Measurements from ENCODE around the gene RPS5. TPM values are rescaled to one million over a fixed set of nuclear protein-coding genes. Genes with fewer than 3 reads are reported as not detected.
A peak's percentile ranks its signal among the peaks of the same experiment; 100 is the strongest.
"Not testable (repeated sequence)": the region's sequence is repeated elsewhere in the genome, so short reads cannot be mapped to it uniquely, and the experiment has no call there.

RPS5 gene
- total RNA-seq, 1 donor from 2014 or later: 311 TPM

DNA sequence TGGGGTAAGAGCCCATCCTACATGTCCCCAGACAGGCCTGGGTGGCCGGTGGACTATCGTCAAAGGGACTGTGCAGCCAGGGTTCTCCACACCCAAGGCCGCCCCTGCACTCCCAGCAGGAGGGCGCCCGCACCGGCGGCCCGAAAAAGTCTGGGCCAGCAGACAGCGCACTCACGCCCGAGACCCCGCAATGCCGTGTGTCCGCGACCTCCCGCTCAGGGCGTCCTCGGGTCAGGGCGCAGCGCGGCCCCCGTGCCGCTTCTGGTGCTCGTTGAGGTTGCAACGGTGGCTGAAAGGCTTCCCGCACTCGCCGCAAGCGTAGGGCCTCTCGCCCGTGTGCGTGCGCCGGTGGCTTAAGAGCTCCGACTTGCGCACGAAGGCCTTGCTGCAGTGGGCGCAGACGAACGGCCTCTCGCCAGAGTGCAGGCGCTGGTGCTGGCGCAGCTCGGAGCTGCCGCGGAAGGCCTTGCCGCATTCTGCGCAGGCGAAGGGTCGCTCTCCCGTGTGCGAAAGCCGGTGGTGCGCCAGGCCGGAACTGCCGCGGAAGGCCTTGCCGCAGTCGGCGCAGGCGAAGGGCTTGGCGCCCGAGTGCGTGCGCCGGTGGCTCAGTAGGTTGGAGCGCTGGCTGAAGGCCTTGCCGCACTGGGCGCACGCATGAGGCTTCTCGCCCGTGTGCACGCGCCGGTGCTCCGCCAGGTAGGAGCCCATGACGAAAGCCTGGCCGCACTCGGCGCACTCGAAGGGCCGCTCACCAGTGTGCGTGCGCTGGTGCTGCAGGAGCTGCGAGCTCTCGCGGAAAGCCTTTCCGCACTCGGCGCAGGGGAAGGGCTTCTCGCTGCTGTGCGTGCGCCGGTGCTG is 30.9 kb upstream of the RPS5 start:
- ATAC-seq (no peak), DNase-seq (ENCODE audit: low spot score) (no peak)

DNA sequence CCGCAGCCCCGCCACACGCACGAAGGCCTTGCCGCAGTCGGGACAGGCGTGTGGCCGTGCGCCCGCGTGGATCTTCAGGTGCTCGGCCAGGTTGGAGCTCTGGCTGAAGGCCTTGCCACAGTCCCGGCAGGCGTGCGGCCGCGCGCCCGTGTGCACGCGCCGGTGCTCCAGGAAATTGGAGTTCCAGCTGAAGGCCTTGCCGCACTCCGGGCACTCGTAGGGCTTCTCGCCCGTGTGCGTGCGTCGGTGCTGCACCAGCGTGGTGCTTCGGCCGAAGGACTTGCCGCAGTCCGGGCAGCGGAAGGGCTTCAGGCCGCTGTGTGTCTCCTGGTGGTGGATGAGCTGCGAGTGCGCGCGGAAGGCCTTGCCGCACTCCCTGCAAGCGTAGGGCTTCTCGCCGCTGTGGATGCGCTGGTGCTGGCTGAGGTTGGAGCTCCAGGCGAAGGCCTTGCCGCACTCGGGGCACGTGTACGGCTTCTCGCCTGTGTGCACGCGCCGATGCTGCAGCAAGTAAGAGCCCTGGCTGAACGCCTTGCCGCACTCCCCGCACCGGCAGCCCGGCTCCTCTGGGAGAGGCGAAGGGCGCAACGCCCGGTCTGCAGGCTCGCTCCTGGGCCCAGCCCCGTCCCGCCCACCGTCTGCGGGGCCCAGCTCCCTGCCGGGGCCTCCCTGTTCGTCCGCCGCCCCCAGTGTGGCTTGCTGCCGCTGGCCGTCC is 30.1 kb upstream of the RPS5 start:
- DNase-seq (ENCODE audit: low spot score): no peak
- ATAC-seq: no peak

DNA sequence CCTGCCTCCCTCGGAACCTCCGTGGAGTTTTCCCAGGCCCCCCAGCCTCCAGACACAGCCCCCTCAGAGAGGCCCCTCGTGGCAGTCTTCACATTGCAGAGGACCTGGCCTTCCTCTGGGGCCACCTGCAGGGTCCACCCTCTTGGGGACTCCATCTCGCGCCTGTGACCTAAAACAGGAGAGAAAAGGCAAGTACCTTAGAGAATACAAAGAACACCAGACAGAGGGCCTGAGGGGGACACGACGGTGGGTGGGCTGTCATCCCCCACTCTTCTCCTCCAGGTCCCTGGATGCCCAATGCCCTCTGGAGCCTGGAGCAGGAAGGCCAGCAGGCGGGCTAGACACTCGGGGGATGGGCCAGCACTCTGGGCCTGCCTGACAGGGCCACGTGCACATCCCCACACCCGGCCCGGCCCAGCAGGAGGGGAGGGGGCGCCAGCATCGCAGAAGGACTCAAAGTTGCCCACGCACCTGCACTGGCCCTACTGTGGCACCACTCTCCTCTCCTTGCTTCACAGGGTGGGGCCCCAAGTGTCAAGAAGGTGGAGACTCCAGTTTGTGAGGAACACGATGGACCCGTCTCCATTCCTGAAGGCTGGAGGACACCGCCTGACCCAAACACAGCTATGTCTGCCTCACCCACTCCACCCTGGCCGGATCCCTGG is 29.5 kb upstream of the RPS5 start:
- ATAC-seq: no peak
- DNase-seq (ENCODE audit: low spot score): no peak

DNA sequence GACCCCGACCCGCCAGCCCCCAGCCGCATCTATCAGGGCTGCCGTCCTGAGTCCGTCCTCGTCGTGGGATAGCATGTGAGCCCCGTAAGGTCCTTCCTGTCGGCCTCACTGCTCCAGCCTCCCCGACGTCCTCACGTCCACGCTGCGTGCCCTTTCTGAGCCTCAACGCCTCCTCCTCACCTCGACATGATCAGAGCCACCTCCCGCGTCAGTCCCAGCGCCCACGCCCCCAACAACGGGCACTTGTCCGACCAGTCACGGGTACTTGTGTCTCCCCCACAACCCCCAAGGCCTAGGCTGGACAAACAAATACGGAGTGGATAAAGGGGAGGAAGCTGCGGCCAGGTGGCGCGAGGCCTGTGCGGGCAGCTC is 25.2 kb upstream of the RPS5 start:
- peak; percentile 41 for ATAC-seq
- DNase-seq (ENCODE audit: low spot score): no peak

DNA sequence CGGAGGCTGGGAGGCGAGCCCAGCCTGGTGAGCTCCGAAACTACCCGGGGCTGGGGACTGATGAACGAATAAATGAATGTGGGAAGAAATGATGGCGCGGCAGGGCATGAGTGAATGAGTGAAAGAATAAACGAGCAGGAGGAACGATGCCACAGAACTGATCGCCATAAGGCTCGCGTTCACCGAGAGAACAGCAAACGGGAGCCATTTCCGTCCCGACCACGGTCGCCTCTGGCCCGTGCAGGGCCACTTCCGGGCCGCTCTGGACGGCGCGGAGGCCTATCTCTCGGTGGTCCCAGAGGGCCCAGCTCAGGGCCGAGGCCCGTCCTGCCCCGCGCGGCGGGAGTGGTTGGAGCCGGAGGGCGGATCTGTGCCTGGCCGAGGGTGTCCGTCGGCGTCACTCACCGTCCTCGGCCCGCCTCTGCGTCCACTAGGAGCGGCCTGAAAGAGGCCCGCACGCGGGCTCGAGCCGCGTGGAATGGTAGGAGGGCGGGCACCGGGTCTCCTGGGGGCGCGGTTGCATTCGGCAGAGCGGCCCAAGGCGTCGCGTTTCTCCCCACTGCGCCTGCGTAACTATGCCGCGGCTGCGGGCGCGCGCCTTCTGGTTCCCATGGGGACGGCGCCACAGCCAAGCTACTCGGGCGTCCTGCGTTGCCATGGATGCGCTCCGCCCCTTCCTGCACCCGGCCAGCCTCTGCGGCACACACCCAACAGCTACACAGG is 24.6 kb upstream of the RPS5 start, which contains the start of gene ZNF497:
TSS of gene ZNF497 (minus strand) at position 480 of the 723 bp plus-strand sequence. CDS start 5,116 bp downstream, outside the sequence.
- DNase-seq (ENCODE audit: low spot score) (peak; percentile 99), ATAC-seq (peak; percentile 92)

DNA sequence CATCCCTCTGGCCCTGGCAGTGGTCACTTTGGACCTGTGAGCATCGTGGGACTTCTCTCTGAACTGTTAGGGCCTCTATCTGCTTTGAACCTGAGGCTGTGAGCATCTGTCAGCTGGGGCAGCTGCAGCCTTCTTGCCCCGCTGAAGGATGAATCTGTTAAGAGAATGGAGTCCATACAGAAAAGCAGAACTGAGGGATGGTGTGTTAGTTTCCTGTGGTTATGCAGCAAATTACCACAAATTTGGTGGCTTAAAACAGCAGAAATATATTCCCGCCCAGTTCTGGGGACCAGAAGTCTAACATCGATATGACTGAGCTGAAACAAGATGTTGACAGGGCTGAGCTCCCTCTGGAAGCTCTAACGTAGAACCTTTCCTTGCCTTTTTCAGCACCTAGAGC is 22.9 kb upstream of the RPS5 start:
- ATAC-seq (no peak), DNase-seq (ENCODE audit: low spot score) (no peak)

DNA sequence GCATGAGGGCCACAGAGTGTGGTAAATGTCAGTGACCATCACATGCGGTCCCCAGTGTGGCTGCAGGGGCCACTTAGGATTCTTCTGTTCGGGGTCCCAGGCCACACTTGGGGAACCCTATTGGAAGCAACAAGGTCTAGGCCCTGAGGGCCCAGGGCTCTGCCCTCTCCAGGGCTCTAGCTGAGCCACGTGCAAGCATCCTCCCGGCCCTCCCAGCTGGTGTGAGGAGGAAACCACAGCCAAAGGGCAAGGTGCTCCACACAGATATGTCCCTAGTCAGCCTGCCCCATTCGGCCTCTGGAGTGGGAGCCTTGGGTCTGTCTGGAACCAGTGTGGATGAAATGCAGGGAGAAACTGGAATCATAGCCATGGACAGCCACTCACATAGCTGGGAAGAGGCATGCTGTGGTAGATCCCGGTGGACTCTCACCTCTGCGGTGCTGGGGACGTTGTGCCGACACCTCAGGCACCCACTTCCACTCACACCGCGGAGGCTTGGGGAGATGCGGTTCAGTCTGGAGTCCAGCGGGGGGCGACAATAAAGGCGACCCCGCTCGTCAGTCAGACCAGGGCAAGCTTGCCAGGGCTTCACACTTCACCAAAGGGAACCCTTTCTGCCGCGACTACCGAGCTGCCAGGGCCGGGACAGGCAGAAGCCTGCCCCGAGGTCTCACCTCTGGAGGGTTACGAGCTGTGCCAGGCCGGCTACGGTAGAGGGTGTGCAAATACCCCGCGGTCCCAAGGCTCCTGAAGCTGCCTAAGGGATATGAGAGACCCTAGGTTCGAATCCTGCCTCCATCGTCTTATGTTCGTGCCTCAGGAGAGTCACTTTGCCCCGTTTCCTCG is 20.3 kb upstream of the RPS5 start:
- no peak for DNase-seq (ENCODE audit: low spot score)
- ATAC-seq: no peak

DNA sequence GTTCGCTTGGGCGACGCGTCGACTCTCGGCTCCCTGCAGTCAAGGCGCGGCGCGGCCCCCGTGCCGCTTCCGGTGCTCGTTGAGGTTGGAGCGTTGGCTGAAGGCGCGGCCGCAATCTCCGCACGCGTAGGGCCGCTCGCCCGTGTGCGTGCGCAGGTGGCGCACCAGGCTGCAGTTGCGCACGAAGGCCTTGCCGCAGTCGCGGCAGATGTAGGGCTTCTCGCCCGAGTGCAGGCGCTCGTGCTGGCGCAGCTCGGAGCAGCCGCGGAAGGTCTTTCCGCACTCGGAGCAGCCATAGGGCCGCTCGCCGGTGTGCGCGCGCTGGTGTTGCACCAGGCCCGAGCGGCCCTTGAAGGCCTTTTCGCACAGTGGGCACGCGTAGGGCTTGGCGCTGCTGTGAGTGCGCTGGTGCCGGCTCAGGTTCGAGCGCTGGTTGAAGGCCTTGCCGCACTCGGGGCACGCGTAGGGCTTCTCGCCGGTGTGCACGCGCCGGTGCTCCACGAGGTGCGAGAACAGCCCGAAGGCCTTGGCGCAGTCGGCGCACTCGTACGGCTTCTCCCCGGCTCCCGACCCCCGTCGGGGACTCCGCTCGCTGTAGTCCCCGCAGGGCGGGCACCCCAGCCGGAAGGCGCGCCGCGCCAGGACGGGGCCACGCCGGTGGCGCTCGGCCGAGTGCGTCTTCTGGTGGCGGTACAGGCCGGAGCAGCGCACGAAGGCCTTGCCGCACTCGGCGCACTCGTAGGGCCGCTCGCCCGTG is 19.2 kb upstream of the RPS5 start:
- DNase-seq (ENCODE audit: low spot score): no peak
- ATAC-seq: no peak

DNA sequence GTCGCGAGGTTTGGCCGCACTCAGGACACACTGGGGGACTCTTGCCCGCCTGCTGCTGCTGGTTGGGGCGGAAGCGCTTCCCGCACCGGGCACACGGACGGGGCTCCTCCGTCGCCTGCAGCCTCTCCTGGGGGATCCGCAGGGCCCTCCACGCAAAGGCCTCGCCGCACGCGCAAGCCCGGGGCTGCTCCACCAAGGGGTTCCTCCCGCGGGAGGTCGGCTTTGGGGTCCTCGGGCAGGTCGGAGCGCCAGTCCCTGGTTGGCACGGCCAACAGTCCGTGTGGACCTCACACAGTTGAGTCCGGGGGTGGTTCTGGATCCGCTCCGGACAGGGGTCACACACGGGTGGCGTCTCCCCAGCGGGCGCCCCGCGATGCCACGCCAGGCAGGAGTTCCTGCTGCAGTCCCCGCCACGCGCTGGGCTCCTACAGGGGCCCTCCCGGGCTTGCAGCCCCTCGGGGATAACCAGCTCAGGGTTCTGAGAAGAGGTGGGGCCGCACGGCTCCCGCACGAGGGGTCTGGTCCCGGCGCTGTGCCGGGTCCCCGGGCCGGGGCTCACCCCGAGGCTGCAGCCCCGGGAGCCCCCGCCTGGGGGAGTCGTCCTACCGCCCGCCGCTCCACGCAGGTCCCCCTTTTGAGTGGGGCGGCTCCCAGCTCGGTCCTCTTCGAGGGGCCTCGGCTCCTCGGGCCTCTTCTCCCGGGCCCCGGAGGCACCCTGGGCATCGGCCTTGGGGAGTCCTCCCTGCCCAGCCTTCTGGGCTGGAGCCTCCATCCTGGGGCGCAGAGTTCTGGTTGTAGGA is 18.3 kb upstream of the RPS5 start:
- no peak for DNase-seq (ENCODE audit: low spot score)
- ATAC-seq: no peak

DNA sequence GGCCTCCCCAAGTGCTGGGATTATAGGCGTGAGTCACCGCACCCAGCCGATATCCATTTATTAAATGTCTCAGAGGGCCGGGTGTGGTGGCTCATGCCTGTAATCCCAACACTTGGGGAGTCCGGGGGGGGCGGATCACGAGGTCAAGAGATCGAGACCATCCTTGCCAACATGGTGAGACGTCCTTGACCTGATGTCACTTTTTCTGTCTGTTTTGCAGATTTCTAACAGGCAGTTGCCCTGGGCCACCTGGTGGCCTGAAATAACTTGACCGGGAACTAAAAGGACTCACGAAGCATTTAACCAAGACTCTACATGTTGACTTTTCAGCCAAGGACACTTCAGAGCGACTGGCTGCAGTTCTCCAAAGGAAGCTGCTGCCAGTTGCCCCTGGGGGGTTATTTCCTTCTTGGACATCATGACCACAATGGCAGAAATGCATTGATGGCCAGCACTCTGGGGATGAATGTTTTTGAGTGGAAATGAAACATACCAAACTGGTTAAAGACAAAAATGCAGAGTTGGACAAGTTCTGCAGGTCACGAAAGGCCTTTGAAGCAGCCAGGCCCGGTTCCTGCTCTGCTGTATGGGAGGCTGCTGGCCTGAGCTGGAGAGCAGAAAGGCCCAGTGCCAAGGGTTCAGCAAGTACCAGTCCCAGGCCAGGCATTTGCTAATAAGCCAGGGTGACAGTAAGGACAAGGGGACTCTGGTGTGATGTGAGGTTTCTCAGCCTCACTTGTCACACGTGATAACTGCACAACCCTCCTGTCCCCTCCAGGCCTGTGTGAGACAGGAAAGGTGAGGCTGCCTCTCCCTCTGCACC is 14.5 kb upstream of the RPS5 start:
- peak; percentile 75 for DNase-seq (ENCODE audit: low spot score)
- ATAC-seq: peak; percentile 95

DNA sequence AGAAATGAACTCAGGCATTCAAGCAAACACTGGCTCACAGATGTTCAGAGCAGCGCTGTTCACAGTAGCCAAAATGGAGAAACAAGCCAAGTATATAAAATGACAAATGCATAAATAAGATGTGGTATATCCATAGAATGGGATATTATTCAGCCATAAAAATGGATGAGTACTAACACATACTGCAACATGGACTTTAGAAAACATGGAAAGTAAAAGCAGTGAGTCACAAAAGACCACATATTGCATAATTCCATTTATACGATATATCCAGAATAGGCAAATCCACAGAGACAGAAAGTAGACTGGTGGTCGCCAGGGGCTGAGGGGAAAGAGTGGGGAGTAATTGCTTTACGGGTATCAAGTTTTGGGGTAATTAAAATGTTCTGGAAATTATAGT is 12.9 kb upstream of the RPS5 start:
- no peak for DNase-seq (ENCODE audit: low spot score)

DNA sequence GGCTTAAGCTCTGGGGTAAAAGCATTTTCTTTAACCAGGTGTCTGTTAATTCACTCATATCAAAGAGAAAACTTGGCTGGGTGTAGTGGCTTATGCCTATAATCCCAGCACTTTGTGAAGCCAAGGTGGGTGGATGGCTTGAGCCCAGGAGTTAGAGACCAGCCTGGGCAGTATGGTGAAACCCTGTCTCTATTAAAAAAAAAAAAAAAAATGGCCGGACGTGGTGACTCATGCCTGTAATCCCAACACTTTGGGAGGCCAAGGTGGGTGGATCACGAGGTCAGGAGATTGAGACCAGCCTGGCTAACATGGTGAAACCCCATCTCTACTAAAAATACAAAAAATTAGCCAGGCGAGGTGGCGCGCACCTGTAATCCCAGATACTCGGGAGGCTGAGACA is 10.3 kb upstream of the RPS5 start:
- not testable (repeated sequence) for DNase-seq (ENCODE audit: low spot score); ATAC-seq

More for the DNA sequence above, 12.9 kb upstream of the RPS5 start:
- ATAC-seq: no peak

DNA sequence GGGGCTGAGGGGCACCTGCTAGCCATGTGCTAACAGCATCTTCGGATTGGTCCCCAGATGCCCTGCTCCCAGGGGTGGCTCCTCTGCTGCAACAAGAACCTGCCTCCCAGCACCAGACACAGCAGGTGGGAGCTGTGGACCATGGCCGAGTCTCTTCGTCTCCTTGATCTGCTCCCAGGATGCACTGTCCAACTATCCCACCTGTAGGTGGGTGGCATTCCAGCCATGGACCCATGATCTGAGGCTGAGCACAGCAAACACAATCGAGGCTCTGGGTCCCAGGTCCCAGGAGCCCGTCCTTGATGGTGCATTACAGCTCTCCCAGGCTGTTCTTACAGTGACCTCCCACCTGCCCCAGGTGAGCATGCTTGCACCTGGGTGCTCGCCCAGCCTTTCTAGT is 7.8 kb upstream of the RPS5 start:
- DNase-seq (ENCODE audit: low spot score) (no peak), ATAC-seq (no peak)

DNA sequence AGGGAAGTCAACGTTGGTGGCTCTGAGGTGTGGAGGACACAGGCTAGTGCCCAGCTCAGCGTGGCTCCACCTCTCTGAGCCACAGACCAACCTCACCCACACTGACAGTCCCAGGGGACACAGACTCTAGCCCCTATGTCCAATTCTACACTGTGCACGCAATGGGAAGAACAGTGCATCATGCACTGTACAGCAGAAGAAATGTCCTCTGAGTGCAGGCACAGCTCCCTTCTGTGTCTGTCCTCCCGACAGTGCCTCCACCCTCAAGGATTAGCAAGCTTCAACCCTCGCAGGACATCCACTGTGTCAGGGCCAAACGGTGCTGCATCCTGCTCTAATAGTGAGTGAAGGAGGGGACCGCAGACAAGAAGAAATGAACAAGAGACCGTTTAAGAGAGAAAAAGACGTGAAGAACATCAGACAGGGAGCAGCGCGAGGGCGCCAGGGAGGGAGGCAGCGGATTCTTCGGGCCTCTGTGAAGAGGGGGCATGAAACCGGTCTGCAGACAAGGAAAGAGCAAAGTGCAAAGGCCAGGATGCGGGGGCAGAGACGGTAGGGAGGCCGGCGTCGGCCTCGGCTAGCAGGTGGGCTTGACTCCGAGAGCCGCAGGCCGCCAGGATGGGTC is 6.9 kb upstream of the RPS5 start:
- ATAC-seq (peak; percentile 43), DNase-seq (ENCODE audit: low spot score) (no peak)

DNA sequence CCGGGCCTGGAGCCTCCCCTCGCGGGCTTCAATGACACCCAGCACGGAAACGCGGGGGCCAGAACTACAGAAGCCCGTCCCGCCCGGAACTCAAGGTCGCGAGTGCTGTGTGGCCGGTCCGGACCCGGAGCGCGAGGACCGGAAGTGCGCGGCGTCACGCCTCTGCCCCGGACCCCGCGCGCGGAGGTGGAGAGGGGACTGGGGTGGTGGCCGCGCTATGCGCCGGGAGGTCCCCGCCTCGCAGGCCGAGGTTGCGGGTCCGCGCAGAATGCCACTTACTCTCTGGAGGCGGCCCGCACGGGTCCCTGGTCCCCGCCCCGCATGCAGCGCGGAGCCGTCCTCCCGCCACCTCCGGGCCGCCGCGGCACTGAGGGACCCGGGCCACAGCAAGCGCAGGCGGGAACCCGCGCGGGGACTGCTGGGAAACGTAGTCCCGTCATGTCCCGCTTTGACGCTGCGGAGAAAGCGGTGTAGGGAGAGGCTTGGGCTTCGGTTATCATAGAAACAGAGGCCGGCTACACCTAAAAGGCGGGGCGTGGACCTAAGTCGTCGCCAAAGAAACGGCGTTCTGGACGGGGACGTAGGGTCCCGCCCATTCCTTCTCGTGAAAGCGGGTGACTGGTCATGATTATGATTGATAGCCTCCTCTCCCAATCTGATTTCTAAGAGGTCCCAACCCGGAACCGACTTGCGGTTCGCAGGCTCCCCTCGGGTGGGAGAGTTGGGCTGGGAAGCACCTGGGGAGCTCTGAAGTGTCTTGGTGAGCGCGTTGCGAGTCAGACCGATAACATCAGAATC is 6.2 kb upstream of the RPS5 start, which contains the start of gene ZNF837:
TSS of gene ZNF837 (minus strand) at position 369 of the 798 bp plus-strand sequence. CDS start 11,698 bp downstream, outside the sequence.
- DNase-seq (ENCODE audit: low spot score) (peak; percentile 99), ATAC-seq (peak; percentile 91)
